AG04449 (cell line): ENCODE results near the gene HDLBP.

Experiments
- CTCF ChIA-PET: fragments of 350-600 bp; formaldehyde crosslinking; extraction: SDS; loops from one replicate; lab custom pipeline; 2021; ENCODE audit warnings: antibody characterized with exemption; lab: Yijun Ruan, JAX
- POLR2A ChIA-PET: fragments of 400-600, 350-600 bp; formaldehyde crosslinking; extraction: SDS; loops from one replicate; lab custom pipeline; 2020; ENCODE audit warnings: antibody characterized with exemption, inconsistent platforms; lab: Yijun Ruan, JAX
- DNase-seq: peaks from one replicate; pipeline ENCODE4 v3.0.0-alpha.2; 2010; ENCODE audit warnings: low read depth, low spot score
- H3K4me3 ChIP-seq: 2 replicates; pipeline ENCODE4 v1.5.1; 2011; ENCODE audit warnings: low read depth, mild to moderate bottlenecking, control low read depth, low read length
- TF ChIP-seq, protein P1 (sequence below): IDR thresholded peaks from one replicate; pipeline ENCODE4 v1.5.1; 2011; ENCODE audit warnings: mild to moderate bottlenecking, moderate library complexity, low read length, control low read depth, inconsistent platforms; ENCODE audit not compliant: insufficient read depth; ENCODE audit errors: missing control alignments

The HDLBP gene

DNA sequence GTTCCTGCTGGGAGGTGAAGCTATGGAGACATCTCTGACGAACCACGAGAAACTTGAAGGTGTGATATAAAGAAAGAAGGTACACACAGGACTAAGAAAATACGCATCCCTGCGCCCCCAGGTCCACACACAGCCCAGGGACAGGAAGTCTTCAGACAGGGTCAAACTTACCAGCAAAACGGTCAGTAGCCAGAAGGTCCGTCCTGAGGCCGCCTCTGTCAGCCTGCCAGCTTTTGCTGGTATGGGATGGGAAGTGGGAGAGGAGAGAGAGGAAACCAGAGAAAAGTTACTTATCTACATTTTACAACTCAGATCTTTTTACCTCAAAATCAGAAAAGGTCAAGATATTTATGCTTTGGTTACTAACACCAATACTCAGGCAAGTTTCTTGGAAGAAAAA lies 47.2 kb downstream of the HDLBP start:
- no peak overlapping the region for H3K4me3 ChIP-seq
- CTCF ChIA-PET: interaction anchor here (1.6 to 2.4 kb wide), 3 partner anchors 9 to 47 kb away, joined by 5 to 13 read pairs (median 6); partner anchors contain the start of genes HDLBP and SEPTIN2
- POLR2A ChIA-PET: interaction anchor here (2.0 kb wide), 1 partner anchor 9 kb away, joined by 6 read pairs; no protein-coding TSS in a partner anchor
- no peak for DNase-seq
- TF ChIP-seq, protein P1, sequence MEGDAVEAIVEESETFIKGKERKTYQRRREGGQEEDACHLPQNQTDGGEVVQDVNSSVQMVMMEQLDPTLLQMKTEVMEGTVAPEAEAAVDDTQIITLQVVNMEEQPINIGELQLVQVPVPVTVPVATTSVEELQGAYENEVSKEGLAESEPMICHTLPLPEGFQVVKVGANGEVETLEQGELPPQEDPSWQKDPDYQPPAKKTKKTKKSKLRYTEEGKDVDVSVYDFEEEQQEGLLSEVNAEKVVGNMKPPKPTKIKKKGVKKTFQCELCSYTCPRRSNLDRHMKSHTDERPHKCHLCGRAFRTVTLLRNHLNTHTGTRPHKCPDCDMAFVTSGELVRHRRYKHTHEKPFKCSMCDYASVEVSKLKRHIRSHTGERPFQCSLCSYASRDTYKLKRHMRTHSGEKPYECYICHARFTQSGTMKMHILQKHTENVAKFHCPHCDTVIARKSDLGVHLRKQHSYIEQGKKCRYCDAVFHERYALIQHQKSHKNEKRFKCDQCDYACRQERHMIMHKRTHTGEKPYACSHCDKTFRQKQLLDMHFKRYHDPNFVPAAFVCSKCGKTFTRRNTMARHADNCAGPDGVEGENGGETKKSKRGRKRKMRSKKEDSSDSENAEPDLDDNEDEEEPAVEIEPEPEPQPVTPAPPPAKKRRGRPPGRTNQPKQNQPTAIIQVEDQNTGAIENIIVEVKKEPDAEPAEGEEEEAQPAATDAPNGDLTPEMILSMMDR: no peak

DNA sequence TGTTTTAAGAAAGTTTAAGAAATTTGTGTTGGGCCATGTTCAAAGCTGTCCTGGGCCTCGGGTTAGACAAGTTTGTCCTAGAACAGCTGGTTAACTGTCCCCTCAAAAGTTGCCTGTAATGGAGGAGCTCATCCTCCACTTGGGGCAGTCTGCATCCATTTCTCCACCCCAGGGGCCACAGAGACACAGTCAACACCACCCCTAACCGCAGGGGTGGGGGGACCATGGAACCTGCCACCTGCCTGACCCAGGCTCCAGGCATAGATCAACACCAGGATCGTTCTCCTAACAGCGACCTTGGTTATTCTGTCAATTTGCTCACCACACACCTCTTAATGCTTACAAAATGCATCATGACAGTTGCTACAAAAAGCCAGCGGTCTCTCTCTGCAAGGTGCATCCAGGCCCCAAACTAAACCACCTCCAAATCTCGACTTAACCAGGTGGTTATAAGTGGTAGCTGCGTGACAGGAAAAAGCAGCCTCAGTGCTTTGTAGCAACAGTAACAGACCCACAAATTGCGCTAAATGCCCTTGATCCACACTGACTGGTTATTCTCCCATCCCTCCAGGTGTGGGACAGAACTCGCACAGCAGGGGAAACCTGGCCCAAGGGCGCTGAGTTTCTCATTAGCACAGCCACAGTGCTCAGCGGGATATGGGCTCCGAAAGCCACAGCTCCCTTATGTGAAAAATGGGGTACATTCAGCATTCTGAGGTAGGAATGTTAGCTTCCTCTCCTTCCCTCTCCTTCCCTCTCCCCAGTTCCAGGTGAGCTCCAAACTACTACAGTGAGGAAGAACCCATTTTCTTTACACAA lies 48.0 kb downstream of the HDLBP start:
- DNase-seq: no peak
- H3K4me3 ChIP-seq: no peak overlapping the region
- TF ChIP-seq, protein P1: no peak
- ChIA-PET POLR2A (interaction anchor here (0.7 kb wide), 1 partner anchor 21 kb away, joined by 3 read pairs; no protein-coding TSS in a partner anchor), CTCF (interaction anchor here (0.6 to 2.4 kb wide), 5 partner anchors 9 to 434 kb away, joined by 3 to 13 read pairs (median 5); partner anchors contain the start of genes HDLBP and SEPTIN2)

DNA sequence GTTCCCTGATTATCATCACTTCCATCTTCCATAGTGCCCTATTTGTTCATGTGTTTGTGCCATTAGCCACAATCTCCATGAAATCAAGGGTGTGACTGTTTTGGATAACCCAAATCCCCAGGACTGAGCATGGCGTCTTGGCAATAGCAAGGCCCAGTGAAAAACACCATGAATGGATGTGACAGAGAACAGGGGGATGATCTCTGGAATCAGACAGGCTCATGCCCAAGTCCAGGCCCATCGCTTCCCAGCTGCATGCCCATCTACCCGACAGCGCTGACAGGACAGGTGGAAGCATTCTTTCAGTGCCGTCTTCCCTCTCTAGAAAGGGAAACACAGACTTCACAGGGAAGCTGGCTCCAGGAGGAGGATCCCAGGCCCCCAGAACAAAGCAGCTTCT lies 50.0 kb downstream of the HDLBP start:
- ChIA-PET CTCF (no interaction called here), POLR2A (no interaction called here)
- TF ChIP-seq, protein P1: no peak
- DNase-seq: no peak
- H3K4me3 ChIP-seq: no peak overlapping the region

DNA sequence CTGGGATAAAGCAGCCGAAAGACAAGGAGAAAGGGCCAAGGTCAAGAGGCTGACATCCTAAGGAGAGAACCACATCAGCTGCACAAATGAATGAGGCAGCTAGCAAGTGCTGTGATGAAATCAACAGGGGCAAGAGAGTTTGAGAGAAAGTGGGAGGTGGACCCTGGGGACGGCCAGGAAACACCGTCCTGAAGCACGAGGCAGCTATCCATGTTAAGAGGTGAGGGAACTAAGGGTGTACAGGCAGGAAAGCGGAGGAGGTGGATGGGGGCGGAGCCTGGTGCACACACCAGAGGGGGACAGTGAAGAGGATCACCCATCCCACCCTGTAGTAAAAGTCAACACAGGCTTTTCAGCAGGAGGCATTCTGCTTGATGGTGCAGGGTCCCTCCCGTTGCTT lies 52.4 kb downstream of the HDLBP start:
- POLR2A ChIA-PET: no interaction called here
- no peak overlapping the region for H3K4me3 ChIP-seq
- CTCF ChIA-PET: interaction anchor here (0.5 kb wide), 1 partner anchor 428 kb away, joined by 3 read pairs; no protein-coding TSS in a partner anchor
- DNase-seq: no peak
- TF ChIP-seq, protein P1: no peak

DNA sequence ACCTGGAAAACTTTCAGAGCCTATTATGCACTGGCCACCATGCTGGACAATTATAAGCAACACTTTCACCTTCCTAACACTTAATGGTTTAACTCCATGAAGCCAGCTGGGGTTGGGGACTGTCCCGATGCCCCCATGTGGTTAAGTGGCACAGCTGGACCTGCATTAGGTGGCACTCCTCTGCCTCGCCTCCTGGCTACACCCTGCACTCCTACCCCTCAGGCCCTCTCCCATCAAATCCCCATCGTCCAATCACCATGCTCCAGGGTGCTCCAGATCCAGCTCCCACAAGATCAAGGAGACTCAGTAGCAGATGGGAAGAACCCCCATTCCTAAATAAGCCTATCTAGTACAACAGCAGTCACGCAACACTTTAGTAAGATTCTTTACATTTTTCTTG lies 53.8 kb downstream of the HDLBP start:
- DNase-seq: no peak
- TF ChIP-seq, protein P1: no peak
- H3K4me3 ChIP-seq: no peak overlapping the region
- CTCF ChIA-PET: interaction anchor here (1.1 kb wide), 1 partner anchor 24 kb away, joined by 3 read pairs; no protein-coding TSS in a partner anchor
- POLR2A ChIA-PET: interaction anchor here (0.6 to 1.2 kb wide), 2 partner anchors 8 to 10 kb away, joined by 3 read pairs; no protein-coding TSS in a partner anchor

DNA sequence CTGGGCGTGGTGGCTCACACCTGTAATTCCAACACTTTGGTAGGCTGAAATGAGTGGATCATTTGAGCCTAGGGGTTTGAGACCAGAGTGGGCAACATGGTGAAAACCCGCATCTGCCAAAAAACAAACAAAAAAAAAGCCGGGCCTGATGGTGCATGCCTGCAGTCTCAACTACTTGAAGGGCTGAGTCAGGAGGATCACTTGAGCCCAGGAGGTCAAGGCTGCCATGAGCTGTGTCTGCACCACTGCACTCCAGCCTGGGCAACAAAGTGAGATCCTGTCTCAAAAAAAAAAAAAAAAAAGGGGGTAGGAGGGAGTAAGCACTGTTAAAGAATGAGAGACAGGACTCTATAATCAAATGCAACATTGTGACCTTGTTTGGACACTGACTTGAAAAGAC lies 54.6 kb downstream of the HDLBP start:
- CTCF ChIA-PET: interaction anchor here (1.1 kb wide), 1 partner anchor 23 kb away, joined by 3 read pairs; no protein-coding TSS in a partner anchor
- POLR2A ChIA-PET: interaction anchor here (0.6 to 1.2 kb wide), 2 partner anchors 9 to 10 kb away, joined by 3 read pairs; no protein-coding TSS in a partner anchor
- TF ChIP-seq, protein P1: no peak
- no peak overlapping the region for H3K4me3 ChIP-seq
- no peak for DNase-seq
